C4-2B (cell line): ENCODE data around the gene PPBP.

Source experiments
- H3K27ac ChIP-seq: fragments of 450-650 bp; 2 replicates; pipeline ENCODE4 v1.5.1; 2017
- CTCF ChIP-seq: fragments of 450-650 bp; conservative IDR thresholded peaks from 2 replicates; pipeline ENCODE4 v1.5.1; 2017; ENCODE audit warnings: mild to moderate bottlenecking
- ZFX ChIP-seq: fragments of 450-650 bp; IDR thresholded peaks from 2 replicates; pipeline ENCODE4 v1.6.1; 2017

PPBP gene

GRCh38 chr4:73979407-73979957, 8.5 kb downstream of the PPBP start:
- no peak overlapping the region for H3K27ac ChIP-seq
- TF ChIP-seq ZFX (no peak), CTCF (no peak)

- no peak for TF ChIP-seq CTCF
- no peak for TF ChIP-seq ZFX
Observed at GRCh38 chr4:73978886-73979285, 9.1 kb downstream of the PPBP start.

GRCh38 chr4:73976716-73977115, 11.3 kb downstream of the PPBP start:
- H3K27ac ChIP-seq: no peak overlapping the region
- no peak for TF ChIP-seq CTCF
- no peak for TF ChIP-seq ZFX

More at GRCh38 chr4:73978886-73979285, 9.1 kb downstream of the PPBP start:
- H3K27ac ChIP-seq: no peak overlapping the region

DNA sequence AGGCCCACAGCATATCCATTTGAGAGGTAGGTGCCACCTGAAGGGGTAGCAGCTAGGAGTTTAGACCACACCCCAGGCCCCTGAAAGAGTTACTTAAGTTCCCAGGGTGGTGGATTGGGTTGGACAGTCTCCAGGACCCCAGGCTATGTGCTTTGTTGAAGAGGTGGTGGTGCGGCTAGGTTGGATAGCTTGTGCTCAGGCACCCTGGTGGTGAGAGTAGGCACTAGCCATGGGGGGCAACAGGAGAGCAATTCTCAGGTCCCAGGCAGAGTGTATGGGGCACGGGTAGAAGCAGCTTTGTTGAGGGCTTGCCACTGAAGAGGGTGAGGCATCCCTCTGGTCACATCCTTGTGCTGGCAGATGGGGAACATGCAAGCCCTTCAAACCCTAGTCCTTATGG, 11.8 kb downstream of the PPBP start:
- H3K27ac ChIP-seq: no peak overlapping the region
- TF ChIP-seq ZFX (no peak), CTCF (no peak)

DNA sequence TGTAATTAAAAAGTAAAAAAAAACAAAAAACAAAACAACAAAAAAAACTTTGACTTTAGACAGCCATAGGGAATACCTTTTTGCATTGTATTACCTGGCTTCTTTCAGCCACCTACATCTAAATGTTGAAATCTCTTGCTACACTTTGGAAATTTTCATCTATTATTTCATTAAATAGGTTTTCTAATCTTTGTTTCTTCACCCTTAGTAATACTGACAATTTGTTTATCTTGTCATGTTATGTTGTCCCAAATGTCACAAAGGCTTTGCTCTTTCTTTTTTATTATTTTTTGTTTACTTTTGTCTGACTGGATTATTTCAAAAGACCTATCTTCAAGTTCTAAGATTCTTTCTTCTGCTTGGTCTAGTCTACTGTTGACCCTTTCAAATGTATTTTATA, 13.6 kb downstream of the PPBP start:
- TF ChIP-seq ZFX: no peak
- no peak for TF ChIP-seq CTCF
- H3K27ac ChIP-seq: no peak overlapping the region

- H3K27ac ChIP-seq: no peak overlapping the region
- TF ChIP-seq ZFX (no peak), CTCF (no peak)
Observed at GRCh38 chr4:73970945-73971344, 17.0 kb downstream of the PPBP start.

DNA sequence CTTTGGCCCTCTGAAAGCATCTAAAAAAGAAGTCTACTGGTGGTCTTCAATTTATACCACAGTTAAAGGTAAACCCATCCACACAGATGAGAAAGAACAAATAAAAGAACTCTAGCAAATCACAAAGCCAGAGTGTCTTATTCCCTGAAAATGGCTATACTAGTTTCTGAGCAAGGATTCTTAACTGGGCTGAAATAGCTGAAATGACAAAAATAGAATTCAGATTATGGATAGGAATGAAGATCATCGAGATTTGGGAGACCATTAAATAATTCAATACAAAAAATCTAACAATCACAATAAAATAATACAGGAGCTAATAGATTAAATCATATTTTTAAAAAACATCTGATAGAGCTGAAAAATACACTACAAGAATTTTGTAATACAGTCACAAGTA, 18.0 kb downstream of the PPBP start:
- no peak for TF ChIP-seq ZFX
- no peak for TF ChIP-seq CTCF

More for the DNA sequence above, 18.0 kb downstream of the PPBP start:
- H3K27ac ChIP-seq: no peak overlapping the region
